ENCODE measurements around the gene CHST6.
"Not testable (repeated sequence)": the region's sequence is repeated elsewhere in the genome, so short reads cannot be mapped to it uniquely, and the experiment has no call there.

CHST6 gene

DNA sequence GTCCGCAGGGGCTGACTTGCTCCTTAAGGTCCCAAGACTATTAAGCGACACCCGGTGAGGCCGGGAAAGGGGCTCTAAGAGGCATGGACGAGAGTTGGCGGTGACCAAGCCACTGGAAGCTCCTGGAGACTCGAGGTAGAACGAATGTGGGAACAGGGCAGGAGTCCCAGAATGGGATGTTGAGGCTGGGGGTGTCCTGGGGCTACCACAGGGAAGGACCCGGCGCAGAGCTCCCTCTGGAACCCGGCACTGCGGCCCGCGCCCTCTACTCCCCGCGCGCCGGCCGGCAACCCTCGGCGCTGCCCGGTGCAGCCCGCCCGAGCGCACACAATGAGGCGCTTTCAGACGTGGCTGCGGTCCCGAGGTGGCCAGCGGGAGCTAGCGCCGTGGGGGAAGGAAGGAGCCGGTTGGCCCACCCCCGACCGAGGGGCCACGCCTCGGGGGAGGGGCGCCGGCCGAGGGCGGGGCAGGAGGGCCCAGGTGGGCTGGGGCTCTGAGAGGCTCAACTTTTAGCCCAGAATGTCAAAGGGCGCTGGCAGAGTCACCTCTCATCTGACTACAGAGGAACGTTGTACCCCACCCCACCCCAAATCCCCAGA lies at the start of gene CHST6:
TSS of gene CHST6 (minus strand) at position 366 of the 599 bp plus-strand sequence. CDS start 15,613 bp downstream, outside the sequence.
- no peak for DNase-seq

DNA sequence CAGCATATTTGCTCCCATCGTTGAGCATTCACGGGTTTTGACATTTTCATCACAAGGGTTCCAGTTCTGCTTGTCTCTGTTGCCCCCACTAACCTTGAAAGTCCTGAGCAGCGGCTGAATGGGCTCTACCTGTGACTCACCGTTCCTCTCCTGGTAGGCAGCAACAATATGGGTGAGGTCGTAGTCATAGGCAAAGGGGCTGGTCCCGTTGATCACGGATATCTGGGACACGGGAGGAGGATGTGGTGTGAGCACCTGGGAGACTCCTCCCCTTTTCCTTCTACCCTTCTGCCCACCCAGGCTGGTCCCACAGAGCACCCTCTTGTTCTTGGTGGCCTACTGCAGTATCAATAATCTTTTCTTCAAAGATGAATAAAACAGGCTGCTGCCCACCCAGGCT lies 47.2 kb upstream of the CHST6 start:
- DNase-seq: not testable (repeated sequence)

DNA sequence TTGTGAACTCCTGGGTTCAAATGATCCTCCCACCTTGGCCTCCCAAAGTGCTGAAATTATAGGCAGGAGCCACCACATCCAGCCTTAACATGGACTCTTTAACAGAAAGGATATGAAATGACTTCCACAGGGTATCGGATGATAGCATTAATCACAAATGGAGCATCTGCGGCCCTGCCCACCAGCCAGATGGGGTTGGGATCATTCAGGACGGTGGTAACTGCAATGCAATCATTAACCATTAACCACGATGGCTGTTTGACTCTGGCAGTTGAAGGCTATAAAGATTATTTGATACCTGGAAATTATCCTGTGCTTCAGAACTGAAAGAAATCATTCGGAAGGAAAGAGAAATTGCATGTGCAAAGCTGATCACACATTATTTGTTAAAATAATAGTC lies 46.0 kb upstream of the CHST6 start:
- DNase-seq: no peak

DNA sequence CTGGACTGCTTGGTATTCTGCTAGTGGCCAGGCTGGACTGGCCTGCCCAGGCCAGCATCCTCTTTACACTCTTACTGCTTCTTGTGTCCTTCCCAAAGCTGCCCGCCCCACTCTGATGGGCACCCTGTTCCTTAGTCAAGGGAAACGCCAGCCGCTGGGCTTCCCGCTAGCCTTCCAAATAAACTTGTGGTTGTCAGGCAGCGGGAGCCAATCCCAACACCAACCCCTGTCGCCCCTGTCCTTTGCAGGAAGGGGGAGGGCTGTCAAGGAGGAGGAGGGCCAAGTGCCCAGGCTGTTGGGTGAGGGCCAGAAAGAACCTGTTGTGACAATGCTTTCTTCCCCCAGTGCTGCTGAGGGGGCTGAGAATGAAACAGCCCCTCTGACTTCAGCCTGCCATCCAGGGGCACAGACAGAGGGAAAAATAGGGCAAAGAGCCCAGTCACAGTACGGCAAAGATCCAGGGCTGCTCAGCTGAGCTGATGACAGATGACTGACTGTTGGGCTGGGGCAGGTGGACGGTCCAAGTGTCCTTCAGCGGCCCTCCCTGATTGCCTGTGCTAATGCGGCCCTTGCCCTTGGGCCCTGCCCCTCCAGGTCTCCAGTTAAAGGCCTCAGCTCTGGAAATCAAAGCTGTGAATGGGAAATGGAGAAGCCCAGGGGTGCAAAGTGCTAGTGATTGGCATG lies 43.8 kb upstream of the CHST6 start:
- not testable (repeated sequence) for DNase-seq

DNA sequence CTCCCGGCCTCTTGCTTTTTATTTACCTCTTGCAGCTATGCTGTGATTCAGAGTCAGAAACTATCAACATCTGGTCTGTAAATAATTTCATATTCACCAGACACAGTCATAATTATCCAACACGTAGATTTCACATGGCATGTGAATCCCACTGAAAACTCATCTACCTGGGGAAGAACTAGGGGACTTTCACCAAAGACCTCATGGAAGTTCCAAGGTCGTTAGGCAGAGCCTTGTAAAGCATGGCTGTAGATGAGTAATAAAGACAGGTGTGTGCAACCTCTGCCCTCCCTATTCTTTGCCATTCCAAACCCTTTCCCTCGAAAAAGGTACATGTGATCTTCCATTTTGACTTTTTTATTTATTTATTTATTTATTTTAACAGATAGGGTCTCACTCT lies 42.5 kb upstream of the CHST6 start:
- no peak for DNase-seq

DNA sequence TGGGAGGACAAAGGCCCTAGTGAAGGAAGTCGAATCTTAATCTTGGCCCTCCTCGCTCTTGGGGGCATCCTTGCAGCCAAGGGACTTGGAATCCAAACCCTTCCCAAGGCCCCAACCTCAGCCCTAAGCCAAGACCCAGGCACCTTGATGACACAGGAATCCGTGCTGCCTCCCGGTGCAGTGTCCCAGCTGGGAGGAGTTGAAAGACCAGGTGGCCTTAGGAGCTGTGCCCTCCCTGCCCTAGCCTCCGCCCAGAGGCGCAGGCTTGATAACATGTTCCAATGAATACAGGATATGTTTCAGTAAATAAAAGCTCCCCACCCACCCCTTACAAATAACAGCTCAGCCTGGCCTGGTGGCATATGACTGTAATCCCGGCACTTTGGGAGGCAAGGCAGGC lies 40.7 kb upstream of the CHST6 start, which contains the start of gene CHST5:
TSS of gene CHST5 (minus strand) at position 208 of the 400 bp plus-strand sequence. CDS start 5,724 bp downstream, outside the sequence.
- DNase-seq: no peak

DNA sequence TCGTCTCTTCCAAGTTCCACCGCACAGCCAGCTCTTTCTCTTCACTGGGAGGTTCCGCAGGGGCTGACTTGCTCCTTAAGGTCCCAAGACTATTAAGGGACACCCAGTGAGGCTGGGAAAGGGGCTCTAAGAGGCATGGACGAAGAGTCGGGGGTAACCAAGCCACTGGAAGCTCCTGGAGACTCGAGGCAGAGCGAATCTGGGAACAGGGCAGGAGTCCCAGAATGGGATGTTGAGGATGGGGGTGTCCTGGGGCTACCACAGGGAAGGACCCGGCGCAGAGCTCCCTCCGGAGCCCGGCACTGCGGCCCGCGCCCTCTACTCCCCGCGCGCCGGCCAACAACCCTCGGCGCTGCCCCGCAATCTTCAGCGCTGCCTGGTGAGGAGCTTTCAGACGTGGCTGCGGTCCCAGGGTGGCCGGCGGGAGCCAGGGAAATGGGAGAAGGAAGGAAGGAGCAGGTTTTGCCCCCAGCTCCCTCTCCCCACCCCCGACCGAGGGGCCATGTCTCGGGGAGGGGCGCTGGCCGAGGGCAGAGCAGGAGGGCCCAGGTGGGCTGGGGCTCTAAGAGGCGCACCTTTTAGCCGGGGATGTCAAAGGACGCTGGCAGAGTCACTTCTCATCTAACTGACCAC lies 40.1 kb upstream of the CHST6 start:
- DNase-seq: no peak

DNA sequence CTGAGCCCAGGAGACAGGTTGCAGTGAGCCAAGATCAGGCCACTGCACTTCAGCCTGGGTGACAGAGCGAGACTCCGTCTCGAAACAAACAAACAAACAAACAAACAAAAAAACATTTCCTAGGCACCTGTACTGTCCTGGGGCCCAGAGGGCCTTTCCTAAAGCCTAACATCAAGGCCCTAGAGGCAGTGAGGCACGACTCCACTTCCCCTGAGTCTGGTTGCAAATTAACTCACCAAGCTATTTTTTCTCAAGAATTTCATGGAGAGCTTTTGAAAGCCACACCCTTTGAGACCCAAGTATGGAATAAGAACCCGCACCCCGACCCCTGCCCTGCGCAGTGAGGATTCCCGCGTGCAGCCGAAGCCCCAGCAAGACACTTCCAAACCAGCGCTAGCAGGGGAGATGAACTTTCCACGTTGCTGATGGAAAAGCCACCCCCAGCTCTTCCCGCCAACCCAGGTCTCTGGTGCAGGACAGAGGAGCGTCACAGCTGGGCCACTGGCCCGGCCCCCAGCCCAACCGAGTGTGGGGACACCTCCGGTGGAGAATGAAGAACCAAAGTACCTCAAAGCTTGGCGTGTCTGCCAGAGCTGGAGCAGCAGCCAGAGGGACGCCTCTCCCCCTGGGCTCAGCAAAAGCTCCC lies 39.4 kb upstream of the CHST6 start:
- DNase-seq: no peak

DNA sequence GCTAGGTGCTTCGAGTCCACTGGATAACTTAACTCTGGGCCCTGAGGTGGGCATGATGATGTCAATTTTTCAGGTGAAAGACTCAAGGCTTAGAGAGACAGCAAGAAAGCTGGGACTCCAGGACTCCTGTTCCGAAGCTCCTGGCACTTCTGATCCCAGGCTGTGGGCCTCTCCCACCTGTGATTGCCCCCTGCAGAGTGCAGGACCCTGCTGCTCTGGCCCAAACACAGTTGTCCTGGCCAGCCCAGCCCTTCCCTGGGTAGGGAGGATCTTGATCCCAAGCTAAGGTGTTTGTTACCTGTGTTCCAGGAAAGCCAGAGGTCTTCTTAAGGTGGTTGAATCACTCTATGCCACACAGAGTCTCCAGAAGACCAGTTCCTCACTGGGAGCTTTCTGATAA lies 37.5 kb upstream of the CHST6 start:
- no peak for DNase-seq

DNA sequence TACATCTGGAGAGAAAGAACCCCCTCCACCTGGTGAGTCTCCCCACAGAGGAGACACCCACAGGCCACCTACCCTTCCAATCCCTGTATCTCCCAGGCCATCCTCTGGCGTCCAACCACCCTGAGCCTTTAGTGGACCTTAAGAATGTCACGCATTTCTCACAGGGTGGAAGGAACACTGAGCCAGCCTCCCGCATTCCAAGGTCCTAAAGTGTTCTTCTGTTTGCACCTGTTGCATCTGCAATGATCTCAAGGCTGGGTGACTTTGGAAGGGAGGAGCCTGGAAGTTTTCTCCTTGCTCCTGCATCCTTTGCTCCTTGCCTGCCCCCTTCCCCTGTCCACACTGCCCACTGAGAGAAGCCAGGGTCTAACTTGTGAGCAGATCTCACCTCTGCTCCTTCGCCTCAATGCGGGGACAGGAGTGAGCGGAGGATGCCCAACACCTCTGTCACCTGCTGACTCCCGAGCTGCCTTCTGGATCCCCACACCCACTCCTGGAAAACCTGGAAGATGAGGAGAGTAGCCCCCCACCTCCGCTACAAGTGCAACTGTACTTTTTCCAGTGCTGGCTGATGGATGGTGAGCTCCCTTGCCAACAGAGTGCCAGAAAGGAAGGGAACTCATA lies 37.0 kb upstream of the CHST6 start:
- no peak for DNase-seq

DNA sequence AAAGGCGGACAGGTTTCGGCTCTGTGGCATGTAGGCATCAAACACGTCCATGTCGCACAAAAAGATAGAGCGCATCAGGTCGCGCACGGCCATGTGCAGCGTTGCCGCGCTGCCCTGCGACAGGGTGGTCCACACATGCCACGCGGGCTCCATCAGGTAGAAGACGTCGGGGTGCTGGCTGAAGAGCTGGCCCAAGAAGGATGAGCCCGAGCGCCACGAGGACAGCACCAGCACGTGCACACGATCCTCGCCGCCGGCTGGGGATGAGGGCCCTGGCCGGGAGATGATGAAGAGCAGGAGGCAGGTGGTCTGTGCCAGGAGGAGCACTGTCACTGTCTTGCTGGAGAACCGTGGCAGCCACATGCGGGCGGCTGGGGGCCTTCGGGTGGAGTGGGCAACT lies 34.7 kb upstream of the CHST6 start:
- DNase-seq: no peak

DNA sequence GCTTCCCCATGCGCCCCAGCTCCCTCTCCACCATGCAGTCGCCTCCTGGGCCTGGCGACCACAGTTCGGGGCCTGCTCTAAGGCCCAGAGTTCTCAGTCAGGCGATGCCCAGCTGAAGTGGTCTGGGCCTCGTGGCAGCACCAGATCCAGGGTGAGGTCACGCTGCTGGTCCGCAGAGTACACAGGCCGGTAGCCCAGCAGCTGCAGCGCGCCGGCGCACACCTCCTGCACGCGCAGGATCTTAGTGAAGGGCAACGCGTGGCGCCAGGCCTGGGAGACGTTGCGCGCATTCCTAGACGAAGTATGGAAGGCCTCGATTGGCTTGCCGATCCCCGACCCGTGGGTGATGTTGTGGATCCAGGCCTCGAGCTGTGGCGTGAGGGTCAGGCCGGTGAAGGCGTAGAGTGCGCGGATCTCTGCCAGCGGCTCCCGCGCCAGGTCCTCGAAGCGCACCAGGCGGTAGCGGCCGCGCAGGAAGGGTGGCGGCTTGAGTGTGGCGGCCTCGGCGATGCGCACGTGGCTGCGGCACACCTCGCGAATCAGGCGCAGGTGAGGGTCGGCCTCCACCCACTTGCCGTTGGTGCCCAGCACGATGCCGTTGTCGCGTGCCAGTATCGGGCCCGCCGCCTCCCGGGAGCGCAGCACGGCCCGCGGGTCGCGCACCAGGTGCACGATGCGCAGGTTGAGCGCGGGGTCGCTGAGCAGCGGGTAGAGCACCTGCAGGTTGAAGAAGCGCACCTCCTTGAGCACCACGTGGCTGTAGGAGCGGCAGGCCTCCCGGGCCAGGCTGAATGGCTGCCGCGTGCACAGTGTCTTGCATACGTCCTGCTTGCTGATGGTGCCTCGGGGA lies 34.0 kb upstream of the CHST6 start:
- DNase-seq: no peak

DNA sequence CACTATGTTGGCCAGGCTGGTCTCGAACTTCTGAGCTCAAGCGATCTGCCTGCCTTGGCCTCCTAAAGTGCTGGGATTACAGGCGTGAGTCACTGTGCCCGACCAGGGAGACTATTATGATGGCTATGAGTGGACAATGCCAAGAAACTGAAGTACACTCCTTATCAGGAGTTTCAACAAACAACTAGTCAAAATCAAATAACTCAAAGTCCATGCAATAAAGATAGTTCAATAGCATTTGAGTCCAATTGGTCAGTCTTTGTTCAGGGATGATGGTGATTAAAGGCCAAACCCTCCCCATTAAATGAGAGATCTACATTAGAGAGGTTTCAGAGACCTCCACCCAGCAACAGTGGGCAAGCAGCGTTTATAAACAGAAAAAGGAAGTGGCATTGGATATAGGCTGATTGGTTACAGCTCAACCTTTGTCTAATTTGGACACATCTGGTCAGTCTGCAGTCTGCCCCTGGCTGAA lies 32.6 kb upstream of the CHST6 start:
- DNase-seq: no peak

DNA sequence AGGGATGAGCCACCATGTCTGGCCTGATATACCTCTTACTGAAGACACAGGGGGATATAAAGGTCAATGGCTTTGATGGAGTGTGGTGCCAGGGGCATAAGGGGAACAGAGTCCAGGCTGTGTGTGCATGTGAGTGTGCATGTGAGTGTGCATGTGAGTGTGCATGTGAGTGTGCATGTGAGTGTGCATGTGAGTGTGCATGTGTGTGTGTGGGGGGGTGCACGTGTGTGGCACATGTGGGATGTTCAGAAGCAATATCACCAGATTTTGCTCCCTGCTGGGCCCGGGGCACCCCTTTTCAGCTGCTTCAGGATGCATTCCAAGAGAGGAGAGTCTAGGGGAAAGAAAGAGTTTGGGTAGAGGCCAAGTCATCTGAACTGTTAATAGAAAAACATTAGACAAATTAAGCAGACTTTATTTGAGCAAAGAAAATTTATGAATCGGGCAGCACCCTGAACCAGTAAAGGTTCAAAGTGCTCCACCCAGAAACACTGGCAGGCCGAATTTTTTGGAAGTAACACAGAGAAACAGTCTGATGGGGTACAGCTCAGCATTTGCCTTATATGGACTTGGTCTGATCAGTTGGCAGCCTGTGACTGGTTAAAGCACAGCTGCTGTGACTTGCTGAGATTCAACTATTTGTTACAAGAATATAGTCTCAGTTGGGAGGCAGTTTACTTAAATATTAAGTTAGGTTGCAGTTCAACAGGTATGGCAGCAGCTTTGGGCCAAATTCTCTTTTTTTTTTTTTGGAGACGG lies 31.0 kb upstream of the CHST6 start:
- DNase-seq: no peak

DNA sequence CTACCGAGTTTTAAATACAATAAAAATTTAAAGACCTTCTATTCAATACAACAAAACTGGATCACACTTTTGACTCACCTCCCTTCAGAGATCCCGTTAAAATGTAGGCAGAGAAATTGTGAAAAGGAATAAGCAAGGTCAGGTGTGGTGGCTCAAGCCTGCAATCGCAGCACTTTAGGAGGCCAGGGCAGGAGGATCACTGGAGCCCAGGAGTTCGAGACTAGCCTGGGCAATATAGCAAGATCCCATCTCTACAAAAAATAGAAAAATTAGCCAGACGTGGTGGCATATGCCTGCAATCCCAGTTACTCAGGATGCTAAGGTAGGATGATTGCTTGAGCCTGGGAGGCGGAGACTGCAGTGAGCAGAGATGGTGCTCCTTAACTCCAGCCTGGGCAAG lies 23.9 kb upstream of the CHST6 start:
- no peak for DNase-seq

DNA sequence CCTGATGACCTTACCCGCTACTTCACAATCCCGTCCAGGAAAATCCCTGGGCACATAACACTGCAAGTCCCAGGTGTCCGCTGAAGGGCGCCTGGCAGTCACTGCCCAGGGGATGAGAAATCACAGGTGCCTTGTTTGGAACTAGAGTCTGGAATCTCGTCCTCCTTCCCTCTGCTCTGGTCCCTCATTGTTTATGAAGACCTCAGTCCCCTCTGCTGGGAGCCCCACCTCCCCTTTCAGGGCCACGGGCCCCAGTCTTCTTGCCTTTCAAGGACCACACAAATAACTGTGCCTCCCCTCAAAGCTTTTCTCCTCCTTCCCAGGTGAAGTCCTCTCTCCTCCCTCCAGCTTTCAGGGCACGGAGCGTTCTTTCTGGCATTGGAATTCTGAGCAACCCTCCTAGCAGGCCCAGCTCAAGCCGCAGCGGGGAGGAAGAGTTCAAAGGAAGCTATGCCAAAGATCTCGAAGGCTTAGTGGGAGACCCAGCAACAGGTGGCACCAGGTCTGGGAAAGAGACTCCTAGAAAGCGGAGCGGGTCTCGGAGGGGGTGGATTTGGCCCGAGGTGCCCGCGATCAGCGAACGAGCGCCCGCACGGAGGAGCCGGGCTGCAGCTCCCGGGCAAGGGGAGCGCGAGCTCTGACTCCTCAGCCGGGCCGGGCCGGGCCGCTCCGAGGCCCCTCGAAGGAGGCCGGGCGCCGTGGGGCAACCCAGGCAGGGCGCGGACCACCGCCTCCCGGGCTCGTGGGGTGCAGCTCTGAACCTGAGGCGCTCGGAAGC lies 21.1 kb upstream of the CHST6 start:
- DNase-seq: not testable (repeated sequence)

DNA sequence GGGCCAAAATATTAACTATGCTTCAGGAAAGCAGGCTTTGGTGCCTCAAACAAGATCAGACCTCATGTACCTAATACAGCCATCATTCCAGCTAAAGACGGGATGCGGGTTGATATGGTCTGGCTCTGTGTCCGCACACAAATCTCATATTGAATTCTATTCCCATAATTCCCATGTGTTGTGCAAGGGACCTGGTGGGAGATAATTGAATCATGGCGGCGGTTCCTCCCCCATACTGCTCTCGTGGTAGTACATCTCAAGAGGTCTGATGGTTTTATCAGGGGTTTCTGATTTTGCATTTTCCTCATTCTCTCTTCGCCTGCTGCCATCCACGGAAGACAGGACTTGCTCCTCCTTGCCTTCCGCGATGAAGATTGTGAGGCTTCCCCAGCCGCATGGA lies 19.1 kb upstream of the CHST6 start:
- DNase-seq: no peak

DNA sequence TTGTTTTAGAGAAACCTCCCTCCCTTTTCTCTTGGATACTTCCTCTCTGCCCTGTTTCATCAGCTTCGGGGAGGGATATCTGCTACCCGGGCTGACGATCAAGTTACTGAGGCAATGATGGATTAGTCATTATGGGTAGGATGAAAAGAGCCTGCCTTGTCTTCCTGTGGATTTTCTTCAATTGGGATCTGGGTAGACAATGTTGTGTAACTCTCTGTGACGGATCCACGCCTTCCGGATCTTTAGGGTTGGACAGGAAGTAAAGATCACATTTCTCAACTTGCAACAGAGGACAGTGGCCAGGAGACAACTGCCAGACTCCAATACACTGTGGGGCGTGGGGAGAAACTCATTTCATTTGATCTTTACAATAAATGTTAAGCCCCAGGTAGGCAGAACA lies 11.3 kb upstream of the CHST6 start:
- DNase-seq: no peak

DNA sequence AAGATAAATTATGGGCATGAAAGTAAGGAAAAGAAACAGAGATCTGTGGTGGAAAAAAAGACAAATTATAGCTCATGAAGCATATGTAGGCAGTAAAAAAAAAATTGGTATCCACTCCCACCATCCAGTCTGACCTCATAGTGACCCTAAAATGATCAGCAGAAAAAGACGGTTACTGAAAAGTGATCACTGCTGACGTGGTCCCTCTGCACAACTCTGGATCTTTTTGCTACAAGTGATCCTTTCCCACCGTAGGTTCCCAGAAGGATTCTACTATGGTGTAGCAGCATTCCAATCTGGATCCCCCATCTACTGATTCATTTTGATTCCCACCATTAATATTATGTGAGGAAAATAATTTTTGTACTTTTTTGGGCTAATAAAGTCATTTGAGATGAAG lies 10.9 kb upstream of the CHST6 start:
- DNase-seq: no peak

DNA sequence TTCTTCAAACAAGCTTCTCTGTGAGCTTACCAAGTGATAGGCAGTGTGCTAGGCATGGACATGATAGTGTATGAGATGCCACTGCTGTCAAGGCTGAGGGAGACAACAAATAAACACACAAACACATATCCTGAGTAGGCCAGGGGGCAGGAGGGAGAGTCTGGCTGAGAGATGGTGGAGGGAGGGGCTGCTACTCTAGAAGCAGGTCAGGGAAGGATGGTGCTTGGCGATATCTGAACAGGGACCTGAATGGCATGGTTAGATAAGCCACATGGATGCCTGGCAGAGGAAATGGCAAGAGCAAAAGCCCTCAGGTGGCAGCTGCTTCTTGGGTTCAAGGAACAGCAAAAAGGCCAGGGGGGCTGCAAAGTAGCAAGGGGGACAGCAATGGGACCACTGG lies 8.6 kb upstream of the CHST6 start:
- no peak for DNase-seq
